Measurements from ENCODE around the gene ITGB3BP. TPM values are rescaled to one million over a fixed set of nuclear protein-coding genes. Genes with fewer than 3 reads are reported as not detected.

ITGB3BP gene
- total RNA-seq, 1 experiment from 2014 or later = 50.2 TPM

GRCh38 chr1:63405987-63406386 lies 117.0 kb downstream of the ITGB3BP start:
- Histone ChIP-seq H3K79me2 (ENCODE audit: insufficient read depth, low read length) (no peaks in the 10 kb centered on the region), H3K4me2 (ENCODE audit: low read length) (no peak overlapping the region), H3K9me3 (ENCODE audit: control insufficient read depth in 1 of 2, insufficient read depth in 1 of 2, low read depth in 1 of 2, low read length in 2 of 2) (no peaks in the 10 kb centered on the region), H4K20me1 (ENCODE audit: insufficient read depth) (no peaks in the 10 kb centered on the region), H3K4me1 (ENCODE audit: control insufficient read depth in 1 of 2, insufficient read depth in 2 of 2, low read length in 2 of 2) (no peaks in the 10 kb centered on the region), H3K4me3 (replicated peaks in 1 of 2; ENCODE audit: low read depth in 1 of 2, low read length in 2 of 2) (no peak overlapping the region), H2AFZ (ENCODE audit: low read depth, low read length, poor library complexity, severe bottlenecking) (no peak overlapping the region), H3K9me2 (ENCODE audit: insufficient read depth) (no peaks in the 10 kb centered on the region), H3K27me3 (ENCODE audit: insufficient read depth, low read length) (no peaks in the 10 kb centered on the region), H3K27ac (ENCODE audit: low read depth, low read length) (no peak overlapping the region), H3K36me3 (ENCODE audit: control insufficient read depth in 1 of 2, insufficient read depth in 2 of 2, low read length in 2 of 2) (no peaks in the 10 kb centered on the region), H3K9ac (ENCODE audit: low read length) (no peak overlapping the region)
- ChIA-PET POLR2A (no interaction called here), RAD21 (ENCODE audit: low non-redundant PET in 1 of 2, low total read pairs in 2 of 2, uncharacterized antibody in 2 of 2, unreplicated experiment in 2 of 2) (no interaction called here), CTCF (no interaction called here)
- DNase-seq (ENCODE audit: low read depth, low spot score) (no peak), ATAC-seq (no peak)
- intact Hi-C loops (cut with micrococcal nuclease) = no loop called here
- BruUV-seq (replicated peaks) = no TSS peak
- TF ChIP-seq RAD21 (IDR thresholded peaks at IDR 0.05; ENCODE audit: low read depth) = no peak

DNA sequence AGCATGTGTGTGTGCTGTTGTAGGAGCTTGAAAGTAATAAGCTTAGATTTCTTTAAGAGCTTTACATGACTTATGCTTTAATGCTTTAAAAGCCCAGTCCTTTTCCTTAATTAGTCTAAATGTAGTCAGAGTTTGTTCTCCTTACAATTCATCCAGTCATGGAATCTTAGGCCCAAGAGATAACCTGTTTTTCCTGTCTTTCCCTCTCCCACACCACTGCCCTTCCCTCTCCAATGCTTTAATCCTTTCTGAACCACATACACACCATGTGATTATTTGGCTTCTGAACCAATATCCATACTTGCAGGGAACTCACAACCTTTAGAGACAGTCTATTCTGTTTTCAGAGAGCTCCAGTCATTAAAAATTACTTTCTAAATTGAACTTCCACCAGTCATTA lies 118.0 kb downstream of the ITGB3BP start:
- H3K79me2 ChIP-seq (ENCODE audit: insufficient read depth, low read length) = no peaks in the 10 kb centered on the region
- TF ChIP-seq, protein P1, sequence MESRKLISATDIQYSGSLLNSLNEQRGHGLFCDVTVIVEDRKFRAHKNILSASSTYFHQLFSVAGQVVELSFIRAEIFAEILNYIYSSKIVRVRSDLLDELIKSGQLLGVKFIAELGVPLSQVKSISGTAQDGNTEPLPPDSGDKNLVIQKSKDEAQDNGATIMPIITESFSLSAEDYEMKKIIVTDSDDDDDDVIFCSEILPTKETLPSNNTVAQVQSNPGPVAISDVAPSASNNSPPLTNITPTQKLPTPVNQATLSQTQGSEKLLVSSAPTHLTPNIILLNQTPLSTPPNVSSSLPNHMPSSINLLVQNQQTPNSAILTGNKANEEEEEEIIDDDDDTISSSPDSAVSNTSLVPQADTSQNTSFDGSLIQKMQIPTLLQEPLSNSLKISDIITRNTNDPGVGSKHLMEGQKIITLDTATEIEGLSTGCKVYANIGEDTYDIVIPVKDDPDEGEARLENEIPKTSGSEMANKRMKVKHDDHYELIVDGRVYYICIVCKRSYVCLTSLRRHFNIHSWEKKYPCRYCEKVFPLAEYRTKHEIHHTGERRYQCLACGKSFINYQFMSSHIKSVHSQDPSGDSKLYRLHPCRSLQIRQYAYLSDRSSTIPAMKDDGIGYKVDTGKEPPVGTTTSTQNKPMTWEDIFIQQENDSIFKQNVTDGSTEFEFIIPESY (IDR thresholded peaks at IDR 0.05; ENCODE audit: extremely low read depth, insufficient replicate concordance, low read length) = no peak
- TF ChIP-seq CEBPB (IDR thresholded peaks at IDR 0.05; ENCODE audit: low read depth) (no peak), SP1 (IDR thresholded peaks at IDR 0.05; ENCODE audit: low read depth) (no peak), TCF7L2 (IDR thresholded peaks at IDR 0.05; ENCODE audit: borderline replicate concordance, extremely low read depth, insufficient read depth, insufficient read length) (no peak), EZH2phosphoT487 (IDR thresholded peaks at IDR 0.05; ENCODE audit: borderline replicate concordance) (no peak), YY1 (IDR thresholded peaks at IDR 0.05; ENCODE audit: extremely low read depth, insufficient replicate concordance, low read depth, low read length) (no peak)
- TF ChIP-seq, protein P2, sequence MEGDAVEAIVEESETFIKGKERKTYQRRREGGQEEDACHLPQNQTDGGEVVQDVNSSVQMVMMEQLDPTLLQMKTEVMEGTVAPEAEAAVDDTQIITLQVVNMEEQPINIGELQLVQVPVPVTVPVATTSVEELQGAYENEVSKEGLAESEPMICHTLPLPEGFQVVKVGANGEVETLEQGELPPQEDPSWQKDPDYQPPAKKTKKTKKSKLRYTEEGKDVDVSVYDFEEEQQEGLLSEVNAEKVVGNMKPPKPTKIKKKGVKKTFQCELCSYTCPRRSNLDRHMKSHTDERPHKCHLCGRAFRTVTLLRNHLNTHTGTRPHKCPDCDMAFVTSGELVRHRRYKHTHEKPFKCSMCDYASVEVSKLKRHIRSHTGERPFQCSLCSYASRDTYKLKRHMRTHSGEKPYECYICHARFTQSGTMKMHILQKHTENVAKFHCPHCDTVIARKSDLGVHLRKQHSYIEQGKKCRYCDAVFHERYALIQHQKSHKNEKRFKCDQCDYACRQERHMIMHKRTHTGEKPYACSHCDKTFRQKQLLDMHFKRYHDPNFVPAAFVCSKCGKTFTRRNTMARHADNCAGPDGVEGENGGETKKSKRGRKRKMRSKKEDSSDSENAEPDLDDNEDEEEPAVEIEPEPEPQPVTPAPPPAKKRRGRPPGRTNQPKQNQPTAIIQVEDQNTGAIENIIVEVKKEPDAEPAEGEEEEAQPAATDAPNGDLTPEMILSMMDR (IDR thresholded peaks at IDR 0.05 in 2 of 3, conservative IDR thresholded peaks at IDR 0.05 in 1 of 3; ENCODE audit: borderline replicate concordance in 1 of 3, insufficient read depth in 1 of 3, low read depth in 2 of 3, low read length in 2 of 3) = no peak
- H4K20me1 ChIP-seq (ENCODE audit: insufficient read depth) = no peaks in the 10 kb centered on the region
- ChIA-PET CTCF (no interaction called here), POLR2A (no interaction called here), RAD21 (ENCODE audit: low non-redundant PET in 1 of 2, low total read pairs in 2 of 2, uncharacterized antibody in 2 of 2, unreplicated experiment in 2 of 2) (no interaction called here)
- no peaks in the 10 kb centered on the region for H3K9me2 ChIP-seq (ENCODE audit: insufficient read depth)
- no peaks in the 10 kb centered on the region for H3K9me3 ChIP-seq (ENCODE audit: control insufficient read depth in 1 of 2, insufficient read depth in 1 of 2, low read depth in 1 of 2, low read length in 2 of 2)
- H3K4me1 ChIP-seq (ENCODE audit: control insufficient read depth in 1 of 2, insufficient read depth in 2 of 2, low read length in 2 of 2) = no peaks in the 10 kb centered on the region
- ATAC-seq (no peak), DNase-seq (ENCODE audit: low read depth, low spot score) (no peak)
- no peak overlapping the region for H3K4me3 ChIP-seq (replicated peaks in 1 of 2; ENCODE audit: low read depth in 1 of 2, low read length in 2 of 2)
- no peak overlapping the region for H3K4me2 ChIP-seq (ENCODE audit: low read length)
- no peak overlapping the region for H3K9ac ChIP-seq (ENCODE audit: low read length)
- BruUV-seq (replicated peaks) = no TSS peak
- no peak overlapping the region for H3K27ac ChIP-seq (ENCODE audit: low read depth, low read length)
- H3K36me3 ChIP-seq (ENCODE audit: control insufficient read depth in 1 of 2, insufficient read depth in 2 of 2, low read length in 2 of 2) = no peaks in the 10 kb centered on the region
- intact Hi-C loops (cut with micrococcal nuclease) = no loop called here
- H2AFZ ChIP-seq (ENCODE audit: low read depth, low read length, poor library complexity, severe bottlenecking) = no peak overlapping the region
- no peaks in the 10 kb centered on the region for H3K27me3 ChIP-seq (ENCODE audit: insufficient read depth, low read length)

Data from HCT116 (cell line).